Measurements from ENCODE around the gene FSTL4.

The FSTL4 gene

DNA sequence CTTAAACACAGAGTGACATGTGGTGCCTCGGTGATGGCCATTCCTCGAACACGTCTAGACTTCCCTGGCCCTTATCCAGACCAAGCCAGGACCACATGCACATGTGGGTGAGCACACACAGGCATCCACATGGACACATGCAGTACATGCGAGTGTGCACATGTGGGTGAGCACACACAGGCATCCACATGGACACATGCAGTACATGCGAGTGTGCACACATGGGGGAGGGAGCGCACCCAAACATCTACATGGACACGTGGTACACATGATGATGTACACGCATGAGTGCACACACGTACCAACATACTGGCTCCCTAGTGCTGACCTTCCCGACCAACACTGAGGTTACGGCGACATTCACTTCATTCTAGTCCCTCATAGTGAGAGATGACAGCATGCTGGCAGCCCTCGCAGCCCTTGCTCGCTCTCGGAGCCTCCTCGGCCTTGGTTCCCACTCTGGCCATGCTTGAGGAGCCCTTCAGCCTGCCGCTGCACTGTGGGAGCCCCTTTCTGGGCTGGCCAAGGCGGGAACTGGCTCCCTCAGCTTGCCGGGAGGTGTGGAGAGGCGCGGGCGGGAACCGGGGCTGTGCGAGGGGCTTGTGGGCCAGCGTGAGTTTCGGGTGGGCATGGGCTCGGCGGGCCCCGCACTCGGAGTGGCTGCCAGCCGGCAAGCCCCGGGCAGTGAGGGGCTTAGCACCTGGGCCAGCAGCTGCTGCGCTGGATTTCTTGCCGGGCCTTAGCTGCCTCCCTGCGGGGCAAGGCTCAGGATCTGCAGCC, 373.7 kb downstream of the FSTL4 start:
- Mint-ChIP-seq H3K4me1 (peaks cover 31% of the 10 kb centered on the region), H3K36me3 (no peaks in the 10 kb centered on the region), H3K4me3 (no peak overlapping the region), H3K27me3 (peaks cover 28% of the 10 kb centered on the region), H3K9me3 (no peaks in the 10 kb centered on the region), H3K27ac (no peak overlapping the region)
- no peak for ATAC-seq

- Mint-ChIP-seq H3K4me3 (no peak overlapping the region), H3K27me3 (peaks cover 28% of the 10 kb centered on the region), H3K9me3 (no peaks in the 10 kb centered on the region), H3K36me3 (no peaks in the 10 kb centered on the region), H3K27ac (no peak overlapping the region), H3K4me1 (peaks cover 24% of the 10 kb centered on the region)
- ATAC-seq, result no peak
Measured at GRCh38 chr5:133236976-133237375, 375.4 kb downstream of the FSTL4 start.

GRCh38 chr5:133236541-133236951, 375.8 kb downstream of the FSTL4 start:
- no peaks in the 10 kb centered on the region for H3K36me3 Mint-ChIP-seq
- no peaks in the 10 kb centered on the region for H3K9me3 Mint-ChIP-seq
- ATAC-seq, result no peak
- no peak overlapping the region for H3K4me3 Mint-ChIP-seq
- no peak overlapping the region for H3K27ac Mint-ChIP-seq
- H3K4me1 Mint-ChIP-seq, result peaks cover 26% of the 10 kb centered on the region
- peaks cover 28% of the 10 kb centered on the region for H3K27me3 Mint-ChIP-seq

DNA sequence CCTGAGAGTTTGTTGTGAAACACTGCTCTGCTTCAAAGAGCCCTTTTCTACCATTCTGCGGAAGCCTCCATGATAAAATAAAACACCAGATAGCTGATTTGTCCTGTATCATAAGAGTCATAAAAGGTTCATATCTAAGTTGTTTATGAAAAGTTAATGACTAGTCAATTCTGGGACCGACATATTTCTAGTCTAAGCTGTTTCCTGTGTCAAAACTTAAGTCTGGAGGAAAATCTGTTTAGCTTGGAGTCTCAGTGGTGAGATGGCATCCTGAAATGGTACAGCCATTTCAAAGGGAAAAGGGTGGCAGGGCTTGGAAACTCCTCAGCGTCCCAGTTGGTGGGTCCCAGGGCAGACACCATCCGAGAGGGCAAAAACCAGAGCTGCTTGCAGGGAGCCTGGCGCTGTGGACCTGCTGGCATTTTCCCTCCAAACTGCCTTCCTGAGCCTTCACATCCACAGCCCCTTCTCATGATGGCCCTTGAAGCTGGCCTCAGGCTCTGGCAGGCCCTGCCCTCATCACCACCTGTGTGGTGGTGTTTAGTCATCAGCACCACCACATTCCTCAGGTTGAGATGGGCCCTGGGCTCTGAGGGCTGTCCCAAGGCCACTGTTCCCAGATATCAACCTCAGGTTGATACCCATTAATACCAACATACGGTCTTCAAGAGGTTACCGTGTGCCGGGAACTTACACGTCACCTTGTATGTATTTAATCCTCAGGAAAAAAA, 376.5 kb downstream of the FSTL4 start:
- no peak for ATAC-seq
- H3K27me3 Mint-ChIP-seq, result peaks cover 28% of the 10 kb centered on the region
- no peaks in the 10 kb centered on the region for H3K9me3 Mint-ChIP-seq
- no peaks in the 10 kb centered on the region for H3K36me3 Mint-ChIP-seq
- no peak overlapping the region for H3K27ac Mint-ChIP-seq
- H3K4me3 Mint-ChIP-seq, result no peak overlapping the region
- peaks cover 19% of the 10 kb centered on the region for H3K4me1 Mint-ChIP-seq

DNA sequence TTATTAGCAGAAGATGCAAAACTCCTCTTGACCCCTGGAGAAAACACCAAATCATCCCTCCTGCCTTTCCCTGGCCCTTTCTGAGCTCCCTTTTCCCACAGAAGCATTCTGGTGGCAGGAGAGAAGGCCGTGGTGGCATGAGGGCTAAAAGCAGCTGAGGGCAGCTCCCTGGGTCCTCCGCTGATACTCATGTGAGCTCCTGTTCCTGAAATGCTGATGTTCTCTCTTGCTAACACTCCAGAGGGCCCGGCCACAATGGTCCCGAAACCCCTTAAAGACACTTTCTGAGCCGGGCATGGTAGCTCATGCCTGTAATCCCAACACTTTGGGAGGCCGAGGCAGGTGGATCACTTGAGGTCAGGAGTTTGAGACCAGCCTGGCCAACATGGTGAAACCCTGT, 377.4 kb downstream of the FSTL4 start:
- no peaks in the 10 kb centered on the region for H3K9me3 Mint-ChIP-seq
- no peak overlapping the region for H3K4me3 Mint-ChIP-seq
- no peaks in the 10 kb centered on the region for H3K36me3 Mint-ChIP-seq
- H3K27ac Mint-ChIP-seq, result no peak overlapping the region
- no peak for ATAC-seq
- H3K4me1 Mint-ChIP-seq, result peaks cover 11% of the 10 kb centered on the region
- peaks cover 28% of the 10 kb centered on the region for H3K27me3 Mint-ChIP-seq

GRCh38 chr5:133234273-133234672, 378.1 kb downstream of the FSTL4 start:
- ATAC-seq, result no peak
- Mint-ChIP-seq H3K4me3 (no peak overlapping the region), H3K4me1 (peaks cover 11% of the 10 kb centered on the region), H3K36me3 (no peaks in the 10 kb centered on the region), H3K27me3 (peaks cover 28% of the 10 kb centered on the region), H3K9me3 (no peaks in the 10 kb centered on the region), H3K27ac (no peak overlapping the region)

DNA sequence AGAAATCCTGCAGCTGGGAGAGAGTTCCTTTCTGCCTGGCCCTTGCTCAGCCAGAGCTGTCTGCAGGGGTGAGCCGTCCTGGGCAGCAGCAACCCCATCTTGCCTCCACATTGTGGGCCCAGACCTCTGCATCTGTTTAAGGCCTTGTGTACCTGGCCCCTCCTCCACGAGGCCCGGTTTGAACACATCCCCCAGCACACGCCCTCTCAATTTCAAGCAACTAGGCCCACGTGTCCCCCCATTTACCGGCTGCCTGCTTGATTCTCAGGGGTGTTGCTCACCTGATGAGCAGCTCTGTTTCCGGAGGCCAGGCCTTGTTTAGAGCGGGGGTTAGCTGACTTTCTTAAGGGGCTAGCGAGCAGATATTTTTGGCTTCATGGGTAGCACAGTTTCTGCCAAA, 378.7 kb downstream of the FSTL4 start:
- H3K4me1 Mint-ChIP-seq, result peaks cover 11% of the 10 kb centered on the region
- ATAC-seq, result no peak

DNA sequence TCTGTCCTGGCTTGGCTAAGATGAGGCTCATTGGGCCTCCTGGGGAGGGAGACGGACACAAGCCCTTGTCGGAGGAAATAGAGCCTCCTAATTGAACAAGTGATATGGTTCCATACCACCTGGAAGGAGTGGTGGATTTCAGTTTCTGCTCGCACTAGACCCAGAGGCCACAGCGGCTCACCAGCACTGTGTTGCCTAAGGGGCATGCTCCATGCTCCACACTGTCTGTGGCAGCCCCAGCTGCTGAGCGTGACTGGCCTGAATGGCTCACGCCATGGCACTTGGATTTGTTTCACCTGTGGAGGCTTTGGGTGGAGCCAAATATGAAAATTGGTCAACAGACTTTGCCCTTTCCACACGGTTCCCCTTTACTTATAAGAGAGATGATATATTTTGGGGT, 379.4 kb downstream of the FSTL4 start:
- ATAC-seq, result no peak
- peaks cover 11% of the 10 kb centered on the region for H3K4me1 Mint-ChIP-seq
- no peaks in the 10 kb centered on the region for H3K9me3 Mint-ChIP-seq
- no peaks in the 10 kb centered on the region for H3K36me3 Mint-ChIP-seq
- no peak overlapping the region for H3K27ac Mint-ChIP-seq
- no peak overlapping the region for H3K4me3 Mint-ChIP-seq
- peaks cover 20% of the 10 kb centered on the region for H3K27me3 Mint-ChIP-seq

More for the DNA sequence above, 378.7 kb downstream of the FSTL4 start:
- peaks cover 27% of the 10 kb centered on the region for H3K27me3 Mint-ChIP-seq
- H3K36me3 Mint-ChIP-seq, result no peaks in the 10 kb centered on the region
- no peak overlapping the region for H3K4me3 Mint-ChIP-seq
- H3K27ac Mint-ChIP-seq, result no peak overlapping the region
- no peaks in the 10 kb centered on the region for H3K9me3 Mint-ChIP-seq

DNA sequence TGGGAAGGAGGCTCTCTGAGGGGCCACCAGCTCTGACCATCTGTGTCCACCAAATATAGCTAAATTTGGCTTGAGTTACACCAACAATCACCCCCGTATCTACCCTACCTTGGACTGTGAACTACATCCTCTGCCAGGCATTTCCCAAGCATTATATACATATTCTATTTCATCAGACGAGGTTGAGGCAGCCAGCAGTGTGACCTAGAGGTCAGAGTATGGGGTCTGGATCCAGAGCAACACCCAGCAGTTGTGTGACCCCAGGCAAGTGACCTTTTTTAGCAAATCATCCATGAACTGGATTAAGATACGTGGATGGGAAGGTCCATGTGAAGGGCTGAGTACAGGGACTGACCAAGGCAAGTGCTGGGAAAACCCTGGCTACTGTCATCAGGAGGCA, 379.9 kb downstream of the FSTL4 start:
- Mint-ChIP-seq H3K27ac (no peak overlapping the region), H3K9me3 (no peaks in the 10 kb centered on the region), H3K4me3 (no peak overlapping the region), H3K36me3 (no peaks in the 10 kb centered on the region), H3K27me3 (peaks cover 18% of the 10 kb centered on the region), H3K4me1 (peaks cover 11% of the 10 kb centered on the region)
- ATAC-seq, result no peak

DNA sequence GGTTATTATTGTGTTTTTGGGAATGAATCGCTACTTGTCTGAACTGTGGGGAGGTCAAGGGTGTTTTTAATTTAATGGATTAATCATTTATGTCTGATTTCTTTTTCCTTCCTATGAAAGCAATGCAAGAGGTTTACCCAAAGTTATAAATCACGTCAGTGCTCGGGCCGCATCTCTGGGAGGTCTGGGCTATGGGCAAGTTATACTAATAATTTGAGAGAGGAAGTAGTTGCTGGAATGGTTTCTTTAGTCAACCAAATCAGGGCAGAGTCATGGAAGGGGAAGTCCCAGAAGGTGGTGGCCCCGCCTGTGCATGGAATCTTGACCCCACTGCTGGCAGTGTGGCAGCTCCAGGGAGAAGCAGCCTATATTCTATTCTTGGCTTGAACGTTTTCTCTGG, 380.3 kb downstream of the FSTL4 start:
- Mint-ChIP-seq H3K36me3 (no peaks in the 10 kb centered on the region), H3K27me3 (peaks cover 18% of the 10 kb centered on the region), H3K4me3 (no peak overlapping the region), H3K9me3 (no peaks in the 10 kb centered on the region), H3K4me1 (peaks cover 11% of the 10 kb centered on the region), H3K27ac (no peak overlapping the region)
- peak; percentile 48 for ATAC-seq

DNA sequence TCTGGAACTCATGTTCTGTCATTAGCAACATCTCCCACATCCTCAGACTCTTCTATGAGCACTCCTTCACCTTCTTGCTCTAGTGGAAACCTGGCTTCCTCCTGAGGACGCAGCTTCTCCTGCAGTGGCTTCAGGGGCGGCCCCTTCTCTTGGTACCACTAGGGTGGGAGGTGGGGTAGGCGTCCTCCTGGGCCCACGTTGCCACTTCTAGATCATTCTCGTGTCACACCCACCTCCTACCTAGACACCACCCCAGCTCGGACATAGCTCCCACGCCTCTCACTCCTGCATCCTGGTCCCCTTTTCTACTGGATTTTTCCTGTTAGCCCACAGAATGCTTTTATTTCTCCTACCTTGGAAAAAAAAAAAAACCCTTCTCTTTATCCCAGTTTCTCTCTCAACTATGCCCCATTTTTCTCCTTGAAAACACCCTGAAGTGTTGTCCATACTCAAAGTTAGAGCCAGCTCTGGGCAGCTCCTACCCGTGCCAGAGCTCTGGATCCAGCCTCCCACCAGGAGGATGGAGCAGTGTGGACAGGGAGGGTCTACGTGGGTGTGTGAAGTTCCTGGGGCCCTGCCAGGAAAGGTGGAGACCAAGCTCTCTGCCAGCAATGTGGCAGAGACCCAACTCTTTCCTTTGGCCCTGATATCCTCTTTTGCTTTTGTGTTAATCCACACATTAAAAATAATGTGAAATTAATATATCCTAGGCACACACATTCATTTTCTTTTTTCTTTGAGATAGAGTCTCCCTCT, 381.3 kb downstream of the FSTL4 start:
- no peak for ATAC-seq
- Mint-ChIP-seq H3K27me3 (peaks cover 9% of the 10 kb centered on the region), H3K9me3 (no peaks in the 10 kb centered on the region), H3K36me3 (no peaks in the 10 kb centered on the region), H3K4me3 (no peak overlapping the region), H3K27ac (peak overlapping the region; percentile 20), H3K4me1 (peaks cover 11% of the 10 kb centered on the region)

DNA sequence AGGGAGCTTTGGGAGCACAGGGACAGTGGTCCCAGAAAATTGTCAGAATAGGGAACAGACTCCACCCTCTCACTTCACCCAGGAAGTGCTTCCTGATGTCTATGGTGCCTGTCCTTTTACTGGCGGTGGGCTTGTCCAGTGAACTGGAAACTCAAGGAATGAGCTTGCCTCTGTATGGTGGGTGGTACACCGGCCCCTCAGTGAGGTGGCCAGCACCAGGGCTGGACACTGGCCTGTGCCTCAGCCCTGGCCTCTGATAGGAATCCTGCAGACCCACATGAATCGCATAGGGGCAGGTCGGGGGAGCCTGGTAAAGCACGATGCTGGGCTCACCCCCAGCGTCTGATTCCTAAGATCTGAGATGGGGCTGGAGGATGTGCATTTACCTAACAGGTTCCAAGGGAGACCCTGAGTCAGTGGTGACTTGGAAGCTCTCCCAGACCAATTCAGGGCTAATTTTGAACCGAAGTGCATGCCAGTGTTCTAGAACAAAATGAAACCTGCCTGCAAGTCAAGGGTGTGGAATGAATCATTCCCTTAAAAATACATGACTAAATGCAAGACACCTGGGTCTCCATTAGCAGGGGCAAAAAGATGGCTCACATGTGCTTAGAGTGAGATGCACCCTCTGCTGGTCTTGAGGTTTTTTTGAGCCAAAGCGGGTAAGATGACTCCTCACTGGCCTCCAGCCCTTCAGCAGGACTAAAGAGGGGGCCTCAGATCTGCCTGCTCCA, 382.2 kb downstream of the FSTL4 start:
- ATAC-seq, result no peak
- no peak overlapping the region for H3K27ac Mint-ChIP-seq
- peaks cover 9% of the 10 kb centered on the region for H3K27me3 Mint-ChIP-seq
- no peak overlapping the region for H3K4me3 Mint-ChIP-seq
- no peaks in the 10 kb centered on the region for H3K36me3 Mint-ChIP-seq
- no peaks in the 10 kb centered on the region for H3K9me3 Mint-ChIP-seq
- H3K4me1 Mint-ChIP-seq, result peaks cover 11% of the 10 kb centered on the region

DNA sequence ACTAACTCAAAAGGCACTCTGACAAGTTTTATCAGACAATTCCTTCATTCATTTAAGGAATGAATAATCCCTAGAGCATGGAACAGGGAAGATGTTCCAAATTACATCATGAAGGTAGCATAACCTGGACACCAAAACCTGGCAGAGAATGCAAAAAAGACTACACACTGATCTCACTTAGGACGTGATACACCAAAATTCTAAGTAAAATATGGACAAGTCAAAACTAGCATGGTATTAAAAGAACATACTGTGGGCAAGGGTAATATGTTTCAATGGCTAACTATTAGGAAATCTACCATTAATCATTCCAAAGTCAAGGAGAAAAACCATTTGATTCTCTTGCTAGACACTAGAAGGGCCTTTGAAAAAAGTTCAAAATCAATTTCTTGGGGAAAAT, 384.0 kb downstream of the FSTL4 start:
- no peaks in the 10 kb centered on the region for H3K9me3 Mint-ChIP-seq

GRCh38 chr5:133227897-133228296, 384.4 kb downstream of the FSTL4 start:
- Mint-ChIP-seq H3K36me3 (no peaks in the 10 kb centered on the region), H3K4me1 (peaks cover 11% of the 10 kb centered on the region), H3K4me3 (no peak overlapping the region), H3K9me3 (no peaks in the 10 kb centered on the region), H3K27me3 (peaks cover 14% of the 10 kb centered on the region), H3K27ac (no peak overlapping the region)
- no peak for ATAC-seq

More for the DNA sequence above, 384.0 kb downstream of the FSTL4 start:
- no peaks in the 10 kb centered on the region for H3K36me3 Mint-ChIP-seq
- no peak overlapping the region for H3K27ac Mint-ChIP-seq
- H3K4me3 Mint-ChIP-seq, result no peak overlapping the region
- H3K4me1 Mint-ChIP-seq, result peaks cover 11% of the 10 kb centered on the region
- peaks cover 10% of the 10 kb centered on the region for H3K27me3 Mint-ChIP-seq
- ATAC-seq, result no peak

GRCh38 chr5:133227082-133227481, 385.3 kb downstream of the FSTL4 start:
- ATAC-seq, result no peak

More at GRCh38 chr5:133227082-133227481, 385.3 kb downstream of the FSTL4 start:
- H3K27ac Mint-ChIP-seq, result no peak overlapping the region
- peaks cover 22% of the 10 kb centered on the region for H3K27me3 Mint-ChIP-seq
- H3K4me1 Mint-ChIP-seq, result peaks cover 6% of the 10 kb centered on the region
- no peaks in the 10 kb centered on the region for H3K9me3 Mint-ChIP-seq
- no peaks in the 10 kb centered on the region for H3K36me3 Mint-ChIP-seq
- no peak overlapping the region for H3K4me3 Mint-ChIP-seq

Measured in stimulated activated memory B cell treated with anti-CD40 and anti-IgM and Interleukin-4, amounts not matched to agents 10 μg/mL and 1 μg/mL and 100 μg/mL, for 72 hours (primary cell).